DMS53 treated with DMSO at 0.1 percent for 48 hours (cell line): ENCODE data around the gene CBFA2T3.
"Not testable (repeated sequence)": the region's sequence is repeated elsewhere in the genome, so short reads cannot be mapped to it uniquely, and the experiment has no call there.

ENCODE experiments used
- DNase-seq: peaks from one replicate; lab custom pipeline; 2025; ENCODE audit not compliant: unreplicated experiment; lab: John Stamatoyannopoulos, UW

Gene CBFA2T3

GRCh38 chr16:89013111-89013510 is 36.1 kb upstream of the CBFA2T3 start:
- no peak for DNase-seq

- no peak for DNase-seq
Observed at GRCh38 chr16:89012622-89012995, 35.6 kb upstream of the CBFA2T3 start.

- no peak for DNase-seq
Observed at GRCh38 chr16:89011909-89012621, 35.1 kb upstream of the CBFA2T3 start.

- DNase-seq, result no peak
Observed at GRCh38 chr16:89010210-89010925, 33.4 kb upstream of the CBFA2T3 start.

- DNase-seq, result no peak
Observed at GRCh38 chr16:89009343-89010209, 32.6 kb upstream of the CBFA2T3 start.

GRCh38 chr16:89008796-89009195 is 31.8 kb upstream of the CBFA2T3 start:
- DNase-seq, result not testable (repeated sequence)

GRCh38 chr16:89007371-89008249 is 30.6 kb upstream of the CBFA2T3 start:
- no peak for DNase-seq

- DNase-seq, result no peak
Observed at GRCh38 chr16:89006036-89006752, 29.2 kb upstream of the CBFA2T3 start.

GRCh38 chr16:89005201-89006035 is 28.4 kb upstream of the CBFA2T3 start:
- no peak for DNase-seq

- DNase-seq, result peak; percentile 23
Observed at GRCh38 chr16:89004209-89004831, 27.3 kb upstream of the CBFA2T3 start.

GRCh38 chr16:89003831-89004208 is 26.8 kb upstream of the CBFA2T3 start:
- no peak for DNase-seq

- no peak for DNase-seq
Observed at GRCh38 chr16:89002851-89003830, 26.1 kb upstream of the CBFA2T3 start.

- DNase-seq, result not testable (repeated sequence)
Observed at GRCh38 chr16:89002081-89002480, 25.1 kb upstream of the CBFA2T3 start.

GRCh38 chr16:89001117-89002027 is 24.4 kb upstream of the CBFA2T3 start:
- no peak for DNase-seq

GRCh38 chr16:89000207-89000959 is 23.4 kb upstream of the CBFA2T3 start:
- DNase-seq, result no peak
